Stomach smooth muscle (tissue), 2 donors: Measurements from ENCODE around the gene FOXE3.
"Not testable (repeated sequence)": the region's sequence is repeated elsewhere in the genome, so short reads cannot be mapped to it uniquely, and the experiment has no call there.

ENCODE experiments used
- H3K27ac ChIP-seq: one replicate; pipeline ENCODE4 v1.7.0; 2013; ENCODE audit warnings: mild to moderate bottlenecking, low read length, inconsistent platforms
- H3K27me3 ChIP-seq, 2 donors: one replicate each; pipeline ENCODE4 v1.7.0; 2013; ENCODE audit warnings: low read length in 2 of 2; ENCODE audit not compliant: insufficient read depth in 2 of 2, control insufficient read depth in 1 of 2
- H3K36me3 ChIP-seq, 2 donors: one replicate each; pipeline ENCODE4 v1.7.0; 2013; ENCODE audit warnings: low read length in 2 of 2; ENCODE audit not compliant: control insufficient read depth in 2 of 2, insufficient read depth in 2 of 2
- H3K4me1 ChIP-seq: one replicate; pipeline ENCODE4 v1.7.0; 2013; ENCODE audit warnings: low read length; ENCODE audit not compliant: control insufficient read depth, insufficient read depth
- H3K4me3 ChIP-seq, 2 donors: one replicate each; pipeline ENCODE4 v1.7.0; 2013; ENCODE audit warnings: low read length in 2 of 2
- H3K9ac ChIP-seq, 2 donors: one replicate each; pipeline ENCODE4 v1.7.0; 2013; ENCODE audit warnings: low read length in 2 of 2, mild to moderate bottlenecking in 1 of 2
- H3K9me3 ChIP-seq, 2 donors: one replicate each; pipeline ENCODE4 v1.7.0; 2013; ENCODE audit warnings: low read length in 2 of 2; ENCODE audit not compliant: control insufficient read depth in 2 of 2
- donor health status: healthy.
- donor health status: Pancreatic carcinoma.

Gene FOXE3

GRCh38 chr1:47449822-47450552, 33.9 kb downstream of the FOXE3 start:
- Histone ChIP-seq H3K27me3 (peaks cover 52 to 66% of the 10 kb centered on the region in 2 donors), H3K9ac (no peak overlapping the region), H3K4me3 (no peak overlapping the region), H3K27ac (no peak overlapping the region), H3K4me1 (peaks cover under 1% of the 10 kb centered on the region), H3K36me3 (no peaks in the 10 kb centered on the region), H3K9me3 (peaks cover 0 to 2% of the 10 kb centered on the region in 2 donors)

DNA sequence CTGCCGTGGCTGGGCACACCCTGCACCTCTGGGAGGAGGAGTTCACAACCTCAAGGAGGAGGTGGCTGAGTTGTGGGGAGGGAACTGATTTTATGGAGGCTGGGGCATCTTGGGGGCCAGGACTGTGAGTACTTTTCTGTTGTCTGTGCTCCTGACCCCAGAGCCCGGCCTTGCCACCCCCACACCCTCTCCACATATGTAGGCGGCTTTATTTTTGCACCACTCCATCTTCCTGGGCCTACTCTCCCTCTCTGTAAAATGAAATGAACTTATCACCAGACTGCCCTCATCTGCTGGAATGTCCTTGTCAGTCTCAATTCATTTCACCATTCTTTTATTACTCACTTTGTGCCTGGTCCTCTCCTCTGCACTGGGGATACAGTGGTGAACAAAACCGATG, 34.5 kb downstream of the FOXE3 start:
- no peak overlapping the region for H3K4me3 ChIP-seq
- H3K9ac ChIP-seq, result no peak overlapping the region
- H3K27ac ChIP-seq, result no peak overlapping the region
- H3K36me3 ChIP-seq, result no peaks in the 10 kb centered on the region
- H3K9me3 ChIP-seq, result peaks cover 2% of the 10 kb centered on the region in 2 donors
- H3K27me3 ChIP-seq, result peaks cover 49 to 60% of the 10 kb centered on the region in 2 donors
- no peaks in the 10 kb centered on the region for H3K4me1 ChIP-seq

DNA sequence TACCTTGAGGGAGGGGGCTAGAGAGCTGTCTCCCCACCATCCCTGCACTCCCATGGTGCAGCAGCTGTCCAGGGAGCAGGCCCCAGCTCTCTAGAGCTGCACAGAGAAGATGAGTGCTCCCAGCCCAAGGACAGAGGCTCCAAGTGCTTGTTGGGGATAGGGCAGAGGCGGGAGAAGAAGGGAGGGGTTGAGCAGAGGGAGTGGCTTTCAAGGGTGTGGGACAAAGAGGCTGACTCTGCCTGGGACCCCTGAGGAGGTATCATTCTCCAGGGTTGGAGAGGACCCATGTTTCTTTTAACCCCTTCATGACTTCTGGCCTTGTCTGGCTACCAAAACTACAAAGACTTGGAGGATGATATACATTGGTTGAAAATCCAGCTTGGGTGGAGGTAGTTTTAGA, 36.3 kb downstream of the FOXE3 start:
- H3K36me3 ChIP-seq, result no peaks in the 10 kb centered on the region
- peaks cover 0 to 2% of the 10 kb centered on the region in 2 donors for H3K9me3 ChIP-seq
- H3K4me1 ChIP-seq, result no peaks in the 10 kb centered on the region
- H3K9ac ChIP-seq, result no peak overlapping the region
- no peak overlapping the region for H3K4me3 ChIP-seq
- no peak overlapping the region for H3K27ac ChIP-seq
- H3K27me3 ChIP-seq, result peaks cover 36 to 46% of the 10 kb centered on the region in 2 donors

- H3K27ac ChIP-seq, H3K36me3 ChIP-seq, H3K4me1 ChIP-seq, H3K9ac ChIP-seq, H3K4me3 ChIP-seq, H3K9me3 ChIP-seq: not testable (repeated sequence)
- H3K27me3 ChIP-seq, result peaks cover 33 to 37% of the 10 kb centered on the region in 2 donors
These were observed 37.8 kb downstream of the FOXE3 start for GRCh38 chr1:47453910-47454309.

DNA sequence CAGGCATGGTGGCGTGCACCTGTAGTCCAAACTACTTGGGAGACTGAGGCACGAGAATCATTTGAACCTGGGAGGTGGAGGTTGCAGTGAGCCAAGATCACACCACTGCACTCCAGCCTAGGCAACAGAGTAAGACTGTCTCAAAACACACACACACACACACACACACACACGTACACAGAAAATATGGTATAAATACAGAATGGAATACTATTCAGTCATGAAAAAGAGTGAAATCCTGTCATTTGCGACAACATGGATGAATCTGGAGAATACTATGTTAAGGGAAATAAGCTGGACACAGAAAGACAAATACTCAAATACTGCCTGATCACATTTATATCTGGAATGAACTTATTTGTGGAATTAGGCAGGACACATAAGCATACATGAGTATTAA, 40.2 kb downstream of the FOXE3 start:
- peaks cover 0 to 2% of the 10 kb centered on the region in 2 donors for H3K9me3 ChIP-seq
- no peaks in the 10 kb centered on the region for H3K36me3 ChIP-seq
- H3K27ac ChIP-seq, result no peak overlapping the region
- H3K9ac ChIP-seq, result no peak overlapping the region
- peaks cover 30% of the 10 kb centered on the region in 2 donors for H3K27me3 ChIP-seq
- no peaks in the 10 kb centered on the region for H3K4me1 ChIP-seq
- no peak overlapping the region for H3K4me3 ChIP-seq

DNA sequence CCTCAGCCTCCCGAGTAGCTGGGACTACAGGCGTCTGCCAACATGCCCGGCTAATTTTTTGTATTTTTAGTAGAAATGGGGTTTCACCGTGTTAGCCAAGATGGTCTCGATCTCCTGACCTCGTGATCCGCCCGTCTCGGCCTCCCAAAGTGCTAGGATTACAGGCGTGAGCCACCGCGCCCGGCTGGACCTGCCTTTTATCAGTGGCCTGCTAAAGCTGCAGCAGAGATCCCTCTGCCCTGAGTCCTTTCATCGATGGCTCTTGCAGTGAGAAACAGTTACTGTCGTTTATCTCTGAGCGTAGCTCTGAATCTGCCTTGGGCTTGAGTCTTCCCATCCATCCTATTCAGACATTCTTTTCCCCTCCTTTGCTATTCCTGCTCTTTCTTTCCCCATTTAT, 41.5 kb downstream of the FOXE3 start:
- not testable (repeated sequence) for H3K9ac ChIP-seq, H3K4me3 ChIP-seq, H3K4me1 ChIP-seq, H3K36me3 ChIP-seq, H3K9me3 ChIP-seq, H3K27ac ChIP-seq
- peaks cover 30 to 35% of the 10 kb centered on the region in 2 donors for H3K27me3 ChIP-seq

GRCh38 chr1:47459253-47459788, 43.2 kb downstream of the FOXE3 start:
- no peak overlapping the region for H3K9ac ChIP-seq
- H3K27me3 ChIP-seq, result peaks cover 36 to 45% of the 10 kb centered on the region in 2 donors
- H3K4me1 ChIP-seq, result no peaks in the 10 kb centered on the region
- peaks cover 0 to 2% of the 10 kb centered on the region in 2 donors for H3K9me3 ChIP-seq
- H3K36me3 ChIP-seq, result no peaks in the 10 kb centered on the region
- H3K4me3 ChIP-seq, result no peak overlapping the region
- no peak overlapping the region for H3K27ac ChIP-seq

DNA sequence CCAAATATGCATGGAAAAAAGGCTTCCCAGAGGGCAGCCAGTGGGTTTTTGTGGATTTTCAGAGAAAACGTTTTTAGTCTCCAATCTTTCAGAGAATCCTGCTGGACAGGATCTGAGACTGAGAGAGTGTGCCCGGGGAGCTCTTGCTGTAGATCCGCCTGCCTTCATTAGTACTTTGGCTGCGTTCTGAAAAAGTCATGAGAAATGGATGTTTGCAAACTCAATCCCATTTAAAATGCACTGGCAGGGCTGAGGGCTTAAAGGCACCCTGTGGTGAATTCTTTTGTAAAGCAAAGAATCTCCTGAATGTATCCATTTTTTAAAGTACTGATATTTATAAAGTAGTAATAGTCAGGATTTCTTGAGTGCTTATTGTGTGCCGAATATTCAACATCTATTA, 44.0 kb downstream of the FOXE3 start:
- Histone ChIP-seq H3K27ac (no peak overlapping the region), H3K9me3 (peaks cover 0 to 2% of the 10 kb centered on the region in 2 donors), H3K9ac (no peak overlapping the region), H3K36me3 (no peaks in the 10 kb centered on the region), H3K4me1 (no peaks in the 10 kb centered on the region), H3K4me3 (no peak overlapping the region), H3K27me3 (peaks cover 36 to 42% of the 10 kb centered on the region in 2 donors)

GRCh38 chr1:47460456-47460855, 44.4 kb downstream of the FOXE3 start:
- no peaks in the 10 kb centered on the region for H3K9me3 ChIP-seq
- H3K4me1 ChIP-seq, result no peaks in the 10 kb centered on the region
- H3K27me3 ChIP-seq, result peaks cover 36 to 40% of the 10 kb centered on the region in 2 donors
- H3K4me3 ChIP-seq, result no peak overlapping the region
- no peak overlapping the region for H3K9ac ChIP-seq
- no peak overlapping the region for H3K27ac ChIP-seq
- H3K36me3 ChIP-seq, result no peaks in the 10 kb centered on the region

GRCh38 chr1:47465605-47466004, 49.5 kb downstream of the FOXE3 start:
- peaks cover 31 to 35% of the 10 kb centered on the region in 2 donors for H3K27me3 ChIP-seq
- H3K36me3 ChIP-seq, result no peaks in the 10 kb centered on the region
- H3K4me3 ChIP-seq, result no peak overlapping the region
- H3K27ac ChIP-seq, result no peak overlapping the region
- no peaks in the 10 kb centered on the region for H3K9me3 ChIP-seq
- H3K4me1 ChIP-seq, result no peaks in the 10 kb centered on the region
- no peak overlapping the region for H3K9ac ChIP-seq
